GM12874 (cell line): Measurements from ENCODE around the gene DHRS12.
A peak's percentile ranks its signal among the peaks of the same experiment; 100 is the strongest.

Experiments used
- CTCF ChIP-seq: IDR thresholded peaks from 2 replicates; pipeline ENCODE4 v1.5.1; 2011; ENCODE audit warnings: low read depth, mild to moderate bottlenecking, control low read depth, low read length, moderate library complexity; ENCODE audit not compliant: insufficient read depth

Gene DHRS12

GRCh38 chr13:51833980-51834379 lies 30.0 kb upstream of the DHRS12 start:
- TF ChIP-seq CTCF, result no peak

- TF ChIP-seq CTCF, result peak; percentile 41; the same call in 1 of the 2 replicates
Observed at GRCh38 chr13:51832471-51833152, 28.6 kb upstream of the DHRS12 start.

- no peak for TF ChIP-seq CTCF
Observed at GRCh38 chr13:51831519-51831918, 27.6 kb upstream of the DHRS12 start.

DNA sequence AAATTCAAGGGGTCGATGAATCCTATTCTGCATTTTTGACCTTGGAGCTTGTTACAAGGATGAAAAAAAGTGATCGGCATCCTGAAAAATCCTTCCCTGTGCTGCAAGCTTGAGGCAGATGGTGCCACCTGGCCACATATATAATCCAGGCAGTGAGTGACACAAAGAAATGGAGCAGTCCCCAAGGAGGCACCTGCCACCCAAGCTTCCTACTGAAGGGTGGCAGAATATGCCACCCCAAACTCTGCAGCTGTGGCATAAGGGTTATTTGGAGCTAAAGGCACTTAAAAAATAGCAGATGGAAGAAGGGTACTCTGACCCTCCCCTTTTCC lies 25.6 kb upstream of the DHRS12 start:
- TF ChIP-seq CTCF, result no peak

- no peak for TF ChIP-seq CTCF
Observed at GRCh38 chr13:51828730-51829567, 25.0 kb upstream of the DHRS12 start.

DNA sequence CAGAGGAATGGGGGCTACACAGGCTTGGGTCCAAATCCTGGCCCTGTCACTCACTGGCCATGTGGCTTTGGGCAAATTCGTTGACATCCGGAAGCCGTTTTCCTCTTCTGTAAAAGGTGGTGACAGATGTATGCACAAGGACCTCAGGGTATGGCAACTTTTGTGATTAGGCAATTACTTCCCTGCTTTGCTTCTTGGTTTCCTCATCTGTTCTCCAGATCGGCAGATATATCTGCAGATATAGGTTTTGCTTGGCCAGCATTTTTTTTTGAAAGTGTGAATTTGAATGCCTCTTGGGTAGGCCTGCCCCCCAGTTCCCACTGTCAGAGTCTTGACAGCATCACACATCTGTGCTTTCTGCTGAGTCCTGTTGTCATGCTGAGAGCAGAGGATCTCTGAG lies 23.3 kb upstream of the DHRS12 start:
- no peak for TF ChIP-seq CTCF

GRCh38 chr13:51826606-51827005 lies 22.6 kb upstream of the DHRS12 start:
- no peak for TF ChIP-seq CTCF
